ENCODE results near the gene EFEMP1.

The EFEMP1 gene

DNA sequence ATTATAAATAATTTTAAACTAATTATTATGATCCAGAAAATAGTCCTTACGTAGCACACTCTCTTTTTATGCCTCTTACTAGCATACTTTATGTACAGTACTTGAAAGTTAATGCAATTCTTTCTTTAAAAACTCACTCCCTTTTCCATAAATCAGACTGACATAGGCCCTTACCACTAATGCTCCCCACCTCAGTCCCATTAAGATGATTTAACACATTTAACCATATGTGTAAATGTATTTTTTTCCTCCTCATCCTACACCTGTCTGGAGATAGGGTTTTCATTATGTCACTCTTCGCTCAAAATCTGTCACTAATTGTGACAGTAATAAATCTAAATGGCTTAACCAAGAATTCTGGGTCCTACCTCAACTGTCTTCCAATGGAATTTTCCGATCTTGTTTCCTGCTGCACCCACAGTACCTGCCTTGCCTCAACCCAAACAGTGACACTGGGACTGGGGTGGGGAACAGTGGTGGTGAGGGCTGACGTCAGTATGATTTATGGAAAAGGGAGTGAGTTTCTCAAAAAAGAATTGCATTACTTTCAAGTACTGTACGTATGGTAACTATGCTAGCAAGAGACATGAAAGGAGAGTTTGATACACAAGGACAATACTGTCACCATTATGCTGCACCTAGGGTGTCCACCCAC, 25.1 kb downstream of the EFEMP1 start:
- no peak for DNase-seq (ENCODE audit: low spot score)

DNA sequence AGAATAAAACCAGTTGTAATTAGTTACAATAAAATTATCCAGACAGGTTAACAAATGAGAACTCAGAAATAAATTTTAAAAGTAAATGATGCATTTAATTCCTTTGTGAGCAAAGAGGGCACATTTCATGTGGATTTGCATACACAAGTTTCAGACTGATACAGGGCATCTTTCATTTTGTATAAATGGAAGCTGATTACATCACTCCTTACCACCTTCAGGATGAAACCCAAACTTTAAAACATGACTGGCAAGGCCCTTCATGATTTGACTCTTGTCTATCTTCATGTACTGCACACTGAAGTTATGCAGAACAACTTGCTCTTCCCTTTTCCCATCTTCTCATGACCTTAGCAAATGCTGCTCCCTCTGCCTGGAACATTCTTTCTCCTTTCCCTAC, 26.9 kb downstream of the EFEMP1 start:
- no peak for DNase-seq (ENCODE audit: low spot score)

DNA sequence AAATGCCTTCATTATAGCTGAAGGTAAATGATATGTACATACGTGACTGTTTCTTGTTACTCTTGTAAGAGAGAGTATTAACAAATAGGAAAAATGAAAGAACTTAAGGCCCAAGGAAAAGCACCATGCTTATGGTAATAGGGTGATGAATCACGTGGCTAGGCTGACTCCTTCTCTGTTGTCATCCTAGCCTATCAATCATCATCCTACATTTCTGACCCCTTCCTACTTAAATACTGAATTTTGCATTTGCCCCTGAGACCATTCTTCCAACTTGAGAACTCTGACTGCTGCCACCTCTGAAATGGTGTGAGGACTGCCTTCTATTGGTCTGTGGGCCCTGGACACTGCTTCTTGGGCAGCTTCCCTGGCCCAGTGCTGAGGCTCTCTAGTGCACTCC, 28.9 kb downstream of the EFEMP1 start:
- DNase-seq (ENCODE audit: low spot score): no peak

GRCh38 chr2:55891671-55892094, 31.9 kb downstream of the EFEMP1 start:
- DNase-seq (ENCODE audit: low spot score): no peak

DNA sequence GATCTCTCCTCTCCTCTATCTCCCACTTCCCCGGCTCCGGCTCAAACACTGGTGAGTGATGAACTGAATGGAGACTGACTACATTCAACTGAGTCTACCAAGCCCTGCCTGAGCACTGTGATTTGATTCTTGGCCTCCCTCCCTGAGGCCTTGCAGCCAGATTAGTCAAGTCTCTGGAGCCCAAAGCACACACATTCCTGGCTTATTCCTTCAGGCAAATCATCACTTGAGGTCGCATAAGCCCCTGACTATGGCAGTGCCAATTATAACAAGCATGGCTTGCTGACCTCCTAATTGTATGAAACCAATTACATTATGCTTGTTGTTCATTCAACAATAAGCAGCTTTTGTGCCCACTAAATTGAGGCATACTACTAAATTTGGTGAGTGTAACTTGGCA, 34.6 kb downstream of the EFEMP1 start:
- no peak for DNase-seq (ENCODE audit: low spot score)

GRCh38 chr2:55887901-55888624, 35.5 kb downstream of the EFEMP1 start:
- no peak for DNase-seq (ENCODE audit: low spot score)

- DNase-seq (ENCODE audit: low spot score): no peak
Observed at GRCh38 chr2:55887351-55887750, 36.2 kb downstream of the EFEMP1 start.

DNA sequence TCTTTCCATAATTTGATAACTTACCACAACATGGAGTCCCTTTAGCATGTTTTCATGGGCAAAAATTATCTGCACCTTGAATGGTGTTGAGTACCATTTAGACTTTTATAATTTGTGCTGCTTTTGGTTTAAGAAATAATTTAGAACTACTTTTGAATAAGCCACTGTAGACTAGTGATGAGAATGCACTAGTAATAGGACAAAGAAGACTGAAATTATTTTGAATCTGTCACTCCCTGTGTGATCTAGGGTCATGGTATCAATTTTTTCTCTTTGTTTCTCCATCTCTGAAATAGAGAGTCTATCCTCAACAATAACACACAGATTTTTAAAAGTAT, 37.7 kb downstream of the EFEMP1 start:
- no peak for DNase-seq (ENCODE audit: low spot score)

DNA sequence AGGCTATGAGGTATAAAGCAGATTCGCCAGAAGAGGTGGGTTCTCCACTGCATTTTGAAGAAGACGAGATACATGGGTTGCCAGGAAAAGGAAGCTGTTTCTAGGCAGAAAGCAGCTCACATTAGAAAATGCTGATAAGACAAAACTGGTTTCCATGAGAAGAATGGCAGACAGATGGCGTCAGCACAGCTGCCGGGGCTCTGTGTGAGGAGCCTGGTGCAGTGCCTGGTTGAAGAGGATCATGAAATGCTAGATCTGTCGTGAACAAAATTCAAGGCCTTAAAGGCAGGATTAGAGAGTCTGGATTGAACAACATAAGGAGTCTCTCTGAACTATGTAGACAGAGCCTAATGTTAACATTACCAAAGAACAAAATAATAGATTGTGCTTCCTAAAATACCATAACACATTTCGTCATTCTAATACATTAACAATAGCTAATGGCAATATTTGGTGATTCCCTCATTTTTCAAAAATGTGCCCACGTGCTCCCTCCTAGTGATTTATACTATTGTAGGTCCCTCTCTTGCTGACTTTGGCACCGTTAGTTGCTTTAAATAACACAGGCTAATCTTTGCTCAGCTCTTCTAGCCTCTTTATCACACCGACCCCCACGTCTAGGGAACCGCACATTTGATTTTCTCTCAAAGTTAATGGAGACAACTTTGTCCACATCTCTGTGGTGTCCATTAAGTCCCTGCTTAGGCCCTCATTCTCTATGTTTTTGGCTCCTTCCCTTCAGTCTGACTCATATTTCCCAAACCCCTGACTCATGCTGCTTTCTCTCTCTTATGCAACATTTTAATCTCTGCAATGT, 38.2 kb downstream of the EFEMP1 start:
- peak; percentile 5 for DNase-seq (ENCODE audit: low spot score)

DNA sequence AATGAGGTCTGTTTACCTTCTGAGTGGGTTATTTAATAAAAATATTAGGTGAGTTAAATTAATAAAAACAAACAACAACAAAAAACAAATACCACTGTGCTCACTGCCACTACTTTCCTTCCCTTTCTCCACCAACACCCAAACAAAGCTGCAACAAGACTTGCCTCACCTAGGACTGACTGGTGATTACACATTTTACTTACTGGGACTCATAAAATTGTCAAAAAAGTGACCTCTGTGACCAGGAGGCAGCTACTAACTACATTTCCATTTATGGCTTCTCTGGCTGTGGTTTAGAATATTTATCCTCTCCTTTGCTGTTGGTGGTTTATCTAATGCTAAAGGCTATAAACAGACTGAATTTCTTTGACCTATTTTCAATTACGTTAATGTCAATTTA, 39.8 kb downstream of the EFEMP1 start:
- no peak for DNase-seq (ENCODE audit: low spot score)

DNA sequence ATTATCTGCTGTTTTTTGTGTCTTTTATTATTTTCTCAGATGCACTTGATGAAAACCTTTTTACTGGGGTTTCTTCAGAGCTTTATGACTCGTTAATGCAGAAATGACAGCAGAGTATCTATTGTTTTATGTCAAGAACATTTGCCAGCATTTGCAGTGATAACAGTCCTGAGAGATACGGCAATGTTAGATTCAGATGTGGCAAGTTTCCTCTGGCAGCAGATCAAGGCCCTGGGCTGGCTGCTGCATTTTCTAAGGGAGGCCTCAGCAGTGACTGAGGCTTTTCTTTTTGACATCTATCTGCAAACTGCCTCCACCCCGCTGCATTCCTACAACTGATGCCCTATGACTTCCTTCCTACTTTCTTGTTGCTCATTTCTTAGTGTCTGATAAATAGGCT, 40.2 kb downstream of the EFEMP1 start:
- no peak for DNase-seq (ENCODE audit: low spot score)

DNA sequence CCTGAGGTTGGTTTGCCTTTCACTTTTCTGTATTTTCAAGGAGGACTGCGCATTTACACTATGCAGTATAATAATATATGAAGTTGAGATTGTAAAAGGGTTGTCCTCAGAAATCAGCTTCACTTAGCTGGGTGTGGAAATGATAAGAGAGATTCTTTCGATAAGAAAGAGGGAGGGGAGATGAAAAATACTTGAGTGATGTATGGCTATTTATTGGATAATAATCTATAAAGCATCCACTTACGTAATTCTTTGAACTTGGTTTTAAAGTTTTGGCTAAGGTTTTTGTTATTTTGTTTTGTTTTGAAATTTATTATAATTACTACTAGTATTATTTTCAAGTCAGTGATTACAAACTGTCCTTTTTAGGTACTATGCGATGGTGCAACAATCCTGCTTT, 40.6 kb downstream of the EFEMP1 start:
- DNase-seq (ENCODE audit: low spot score): no peak

DNA sequence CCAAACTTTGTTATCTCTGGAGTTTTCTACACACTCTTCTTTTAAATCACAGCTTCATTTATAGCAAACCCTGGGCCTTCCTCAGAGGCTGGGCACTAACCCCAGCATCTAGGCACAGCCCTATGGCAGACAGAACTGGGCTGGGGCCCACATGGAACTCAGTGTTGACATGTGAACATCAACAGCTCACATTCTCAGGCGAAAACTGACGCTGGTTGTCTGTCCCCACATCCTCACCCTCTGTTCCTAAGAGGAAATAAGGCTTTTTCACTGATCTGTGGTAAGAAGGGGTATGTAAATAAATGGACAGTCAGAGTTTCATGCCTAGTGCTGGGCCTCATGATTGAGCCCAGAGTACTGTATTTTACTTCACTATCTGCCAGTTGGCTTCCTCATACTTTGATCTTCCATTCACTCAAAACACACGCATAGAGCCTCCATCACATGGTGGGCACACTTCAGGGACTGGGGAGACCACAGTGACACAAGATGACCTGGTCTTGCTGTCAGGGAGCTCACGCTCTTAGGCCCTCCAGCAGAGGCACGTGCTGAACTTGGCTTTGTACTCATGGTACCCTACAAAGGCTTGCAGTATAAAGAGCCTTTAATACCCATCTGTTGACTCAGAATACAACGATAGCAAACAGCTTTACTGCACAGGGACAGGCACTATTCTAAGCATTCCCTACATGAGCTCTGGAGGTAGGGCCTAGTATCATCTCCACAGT, 43.0 kb downstream of the EFEMP1 start:
- DNase-seq (ENCODE audit: low spot score): no peak

- DNase-seq (ENCODE audit: low spot score): no peak
Observed at GRCh38 chr2:55879976-55880375, 43.6 kb downstream of the EFEMP1 start.

DNA sequence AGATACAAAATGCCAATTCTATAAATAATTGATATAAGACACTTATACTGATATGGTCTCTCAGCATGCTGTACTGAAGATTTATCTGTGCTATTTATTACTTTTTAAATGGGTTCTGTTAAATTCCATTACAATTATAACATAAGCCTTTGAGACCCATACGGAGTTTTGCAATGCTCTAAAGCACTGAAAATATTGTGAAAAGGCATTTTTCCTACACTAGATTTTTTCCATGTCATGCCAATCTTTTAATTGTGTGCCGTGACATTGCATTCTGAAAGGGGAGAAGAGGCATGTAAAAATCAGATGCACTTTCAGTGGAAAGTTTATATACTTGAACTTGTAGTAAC, 46.5 kb downstream of the EFEMP1 start:
- DNase-seq (ENCODE audit: low spot score): no peak

DNA sequence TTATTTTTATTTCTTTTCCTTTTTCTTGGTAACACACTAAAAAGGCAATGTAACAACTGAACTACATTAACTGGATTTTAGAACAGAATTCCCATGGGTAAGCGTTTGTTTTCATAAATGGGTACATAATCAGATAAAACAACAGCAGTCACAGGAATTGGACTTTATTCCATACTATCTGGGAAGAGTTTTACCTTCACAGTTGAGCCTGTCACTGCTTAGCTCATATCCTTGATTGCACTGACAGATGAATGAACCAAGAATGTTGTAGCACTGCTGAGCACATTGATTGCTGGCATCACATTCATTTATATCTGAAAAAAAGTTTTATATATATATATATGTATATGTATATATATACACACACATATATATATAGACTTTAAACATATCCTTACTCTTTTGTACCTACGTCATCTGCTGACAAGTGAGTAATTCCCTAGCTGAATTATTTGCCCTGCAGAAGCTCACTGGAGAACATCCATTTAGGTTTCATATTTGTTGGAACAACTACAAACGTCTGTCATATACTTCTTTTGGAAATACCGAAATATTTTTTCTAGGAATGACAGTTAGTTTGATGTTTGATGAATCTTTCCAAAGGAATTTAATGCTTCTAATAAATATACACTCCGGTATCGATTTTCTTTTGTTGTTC, 47.0 kb downstream of the EFEMP1 start:
- no peak for DNase-seq (ENCODE audit: low spot score)

DNA sequence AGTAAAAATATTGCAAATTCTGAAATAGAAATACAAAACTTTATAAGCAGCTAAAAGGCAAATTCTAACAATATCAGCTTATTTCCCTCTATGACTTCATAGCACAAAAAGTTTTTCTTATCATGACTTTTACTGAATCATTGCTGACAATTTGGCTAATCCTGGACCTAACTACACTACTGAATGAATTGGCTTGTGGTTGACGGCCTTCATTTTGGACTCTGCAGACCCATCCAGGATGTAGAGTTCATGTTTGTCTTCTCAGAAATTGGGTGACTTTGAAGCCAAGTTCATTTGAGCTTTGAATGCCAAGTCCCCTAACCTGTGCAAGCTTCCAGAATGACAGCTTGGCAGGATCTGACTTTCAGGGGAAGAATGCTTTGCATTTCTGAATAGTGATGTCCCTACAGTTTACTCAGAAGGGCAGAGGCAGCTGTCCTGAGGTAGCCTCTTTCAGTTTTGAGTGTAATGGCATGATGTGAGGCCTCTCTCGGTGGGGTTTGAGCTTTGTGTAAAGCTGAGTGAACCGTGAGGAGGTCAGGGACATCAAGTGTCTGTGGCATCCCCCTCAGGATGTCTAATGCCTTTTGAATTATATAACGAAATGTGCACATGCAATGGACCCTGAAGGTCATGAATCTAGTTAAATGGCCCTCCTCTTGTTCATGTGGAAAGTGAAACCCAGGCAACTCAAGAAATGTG, 48.0 kb downstream of the EFEMP1 start:
- no peak for DNase-seq (ENCODE audit: low spot score)

- DNase-seq (ENCODE audit: low spot score): no peak
Observed at GRCh38 chr2:55874338-55874737, 49.2 kb downstream of the EFEMP1 start.

- no peak for DNase-seq (ENCODE audit: low spot score)
Observed at GRCh38 chr2:55871637-55872036, 51.9 kb downstream of the EFEMP1 start.

GRCh38 chr2:55869637-55870325, 53.8 kb downstream of the EFEMP1 start:
- no peak for DNase-seq (ENCODE audit: low spot score)
